B cell (primary cell): ENCODE results near the gene BTN3A1. TPM values are rescaled to one million over a fixed set of nuclear protein-coding genes. Genes with fewer than 3 reads are reported as not detected.

Source experiments
- ATAC-seq: fragments of 200-7000 bp; cut with Tn5 transposase; one replicate; pipeline ENCODE4 v1.10.0; 2021; ENCODE audit warnings: low read depth, mild to moderate bottlenecking, moderate number of reproducible peaks, moderate library complexity
- CTCF ChIA-PET: fragments of 350-600 bp; sonication (Branson Sonifier 250); formaldehyde crosslinking; loops from one replicate; lab custom pipeline; 2021; ENCODE audit warnings: antibody characterized with exemption, inconsistent platforms; lab: Charles Lee
- POLR2A ChIA-PET: fragments of 350-600 bp; sonication (Branson Sonifier 250); formaldehyde crosslinking; loops from one replicate; lab custom pipeline; 2021; ENCODE audit warnings: antibody characterized with exemption; lab: Charles Lee
- DNase-seq: peaks from one replicate; pipeline ENCODE4 v3.0.0; 2013
- H2AFZ ChIP-seq: 2 replicates; pipeline ENCODE4 v1.6.1; 2012; ENCODE audit warnings: mild to moderate bottlenecking, low read depth, low read length; ENCODE audit not compliant: insufficient read depth, poor library complexity, severe bottlenecking
- H3K27ac ChIP-seq, 2 donors: 1 replicate in 1 of 2; 2 replicates in 1 of 2; pipeline ENCODE4 v1.5.1; 2012 to 2013; ENCODE audit warnings: low read length in 2 of 2, mild to moderate bottlenecking in 2 of 2, moderate library complexity in 1 of 2
- H3K27me3 ChIP-seq, 4 experiments: fragments of 200-600 bp in 1 of 4; sonication (generic) in 1 of 4; replicated peaks in 1 of 4; 1 replicate in 2 of 4; 2 replicates in 2 of 4; pipeline versions ENCODE4 v1.6.1 to v1.7.0; 2013 to 2016; ENCODE audit warnings: low read length in 3 of 4, mild to moderate bottlenecking in 2 of 4, mixed read lengths in 1 of 4, moderate library complexity in 1 of 4; ENCODE audit not compliant: insufficient read depth in 4 of 4, control insufficient read depth in 3 of 4; ENCODE audit errors: control extremely low read depth in 1 of 4
- H3K36me3 ChIP-seq, 2 experiments: replicated peaks in 1 of 2; 1 replicate in 1 of 2; 2 replicates in 1 of 2; pipeline versions ENCODE4 v1.6.1 to v1.7.1; 2013; ENCODE audit warnings: low read length in 1 of 2; ENCODE audit not compliant: insufficient read depth in 2 of 2, control insufficient read depth in 1 of 2; ENCODE audit errors: control extremely low read depth in 1 of 2, extremely low read depth in 1 of 2
- H3K4me1 ChIP-seq, 2 donors: fragments of 200-600 bp in 1 of 2; sonication (generic) in 1 of 2; 1 replicate in 1 of 2; 2 replicates in 1 of 2; pipeline versions ENCODE4 v1.5.1 to v1.6.1; 2013 to 2017; ENCODE audit warnings: low read length in 2 of 2; ENCODE audit not compliant: control insufficient read depth in 2 of 2, insufficient read depth in 2 of 2
- H3K4me2 ChIP-seq: replicated peaks from 2 replicates; pipeline ENCODE3; 2012; ENCODE audit warnings: mild to moderate bottlenecking, low read depth, low read length; ENCODE audit not compliant: poor library complexity, severe bottlenecking
- H3K4me3 ChIP-seq, 5 experiments: fragments of 200-600 bp in 1 of 5; sonication (generic) in 1 of 5; 1 replicate in 3 of 5; 2 replicates in 2 of 5; pipeline versions ENCODE4 v1.5.1 to v1.7.0; 2011 to 2016; ENCODE audit warnings: low read length in 4 of 5, mild to moderate bottlenecking in 4 of 5, low read depth in 2 of 5, control low read depth in 1 of 5, moderate library complexity in 1 of 5; ENCODE audit not compliant: insufficient read depth in 1 of 5; ENCODE audit errors: control extremely low read depth in 1 of 5, extremely low read depth in 1 of 5
- H3K79me2 ChIP-seq: fragments of 200-600 bp; sonication (generic); one replicate; pipeline ENCODE4 v1.6.0; 2016; ENCODE audit warnings: low read length; ENCODE audit not compliant: control insufficient read depth, insufficient read depth
- H3K9ac ChIP-seq: fragments of 200-600 bp; sonication (generic); 2 replicates; pipeline ENCODE4 v1.6.1; 2017; ENCODE audit warnings: mild to moderate bottlenecking, low read length, moderate library complexity
- H3K9me3 ChIP-seq, 3 donors: one replicate each; pipeline versions ENCODE4 v1.6.1 to v1.7.1; 2013; ENCODE audit warnings: low read length in 2 of 3; ENCODE audit not compliant: control insufficient read depth in 2 of 3, insufficient read depth in 1 of 3; ENCODE audit errors: control extremely low read depth in 1 of 3
- H4K20me1 ChIP-seq: 2 replicates; pipeline ENCODE4 v1.6.0; 2012; ENCODE audit warnings: mild to moderate bottlenecking, low read length; ENCODE audit not compliant: insufficient read depth, control insufficient read depth, poor library complexity, severe bottlenecking
- H3K27ac Mint-ChIP-seq: one replicate; pipeline ENCODE4 v1.8.0; 2021; ENCODE audit warnings: mixed read lengths
- H3K27me3 Mint-ChIP-seq: one replicate; pipeline ENCODE4 v1.8.0; 2021; ENCODE audit warnings: mixed read lengths
- H3K4me1 Mint-ChIP-seq: one replicate; pipeline ENCODE4 v1.8.0; 2021; ENCODE audit warnings: mixed read lengths
- H3K4me3 Mint-ChIP-seq: one replicate; pipeline ENCODE4 v1.8.0; 2021; ENCODE audit warnings: mixed read lengths
- H3K9me3 Mint-ChIP-seq: one replicate; pipeline ENCODE4 v1.8.0; 2022; ENCODE audit warnings: mixed read lengths; ENCODE audit not compliant: insufficient read depth
- CTCF ChIP-seq: fragments of 200-600 bp; IDR thresholded peaks from one replicate; pipeline ENCODE4 v1.8.0; 2022; ENCODE audit warnings: antibody characterized with exemption, mild to moderate bottlenecking
- EZH2 ChIP-seq: IDR thresholded peaks from 2 replicates; pipeline ENCODE4 v1.6.1; 2012; ENCODE audit warnings: borderline replicate concordance, low read depth, mild to moderate bottlenecking, moderate library complexity, low read length; ENCODE audit not compliant: insufficient read depth, poor library complexity, severe bottlenecking
- WGBS: methylation state at CpG from one replicate; pipeline ENCODE4 v1.1.5; 2013; ENCODE audit warnings: missing lambda C conversion rate; ENCODE audit not compliant: insufficient coverage; 5-methylcytosine and 5-hydroxymethylcytosine counted together
- intact Hi-C: fragments of 100-400 bp; cut with micrococcal nuclease; formaldehyde crosslinking; loops from one replicate; pipeline ENCODE4 v1.10.0; 2022
- polyA plus RNA-seq: library from polyadenylated mRNA; depleted of rRNA; stranded (reverse); fragments of >200 nt; gene quantifications from 2 replicates; pipeline ENCODE4 v1.2.3, GENCODE V29; 2012
- total RNA-seq, 2 donors: library from RNA; stranded (reverse); fragments of 120-200 nt in 1 of 2; gene quantifications; 1 replicate in 1 of 2; 2 replicates in 1 of 2; pipeline versions ENCODE4 v1.2.3 to v1.2.4, GENCODE V29; 2013 to 2022

BTN3A1 gene
- total and polyA plus RNA-seq, 2 donors (not counting 1 experiment from before 2014, with no cell fraction given), result 133 to 175 TPM

- DNase-seq, result peak; percentile 66
- peaks cover 27% of the 10 kb centered on the region for H3K27me3 Mint-ChIP-seq
- H3K9me3 Mint-ChIP-seq, result no peaks in the 10 kb centered on the region
- intact Hi-C loops, result no loop called here
- Histone ChIP-seq H3K4me1 (peaks cover 18 to 30% of the 10 kb centered on the region in 2 donors), H3K79me2 (no peaks in the 10 kb centered on the region), H3K27me3 (peaks cover 0 to 44% (median 17%) of the 10 kb centered on the region in 4 experiments), H3K27ac (no peak overlapping the region), H3K9me3 (no peaks in the 10 kb centered on the region), H3K4me2 (peak overlapping the region; percentile 49), H3K36me3 (no peaks in the 10 kb centered on the region), H3K9ac (no peak overlapping the region), H4K20me1 (no peaks in the 10 kb centered on the region), H2AFZ (no peak overlapping the region), H3K4me3 (no peak overlapping the region)
- no peak for TF ChIP-seq CTCF
- no peak for TF ChIP-seq EZH2
- ATAC-seq, result peak; percentile 60
- CTCF ChIA-PET, result interaction anchor here (1.0 kb wide), 1 partner anchor 237 kb away, joined by 3 read pairs; no protein-coding TSS in a partner anchor
- H3K27ac Mint-ChIP-seq, result no peak overlapping the region
- POLR2A ChIA-PET, result interaction anchor here (0.6 kb wide), 5 partner anchors 27 to 1449 kb away, joined by 3 to 6 read pairs (median 3); a partner anchor contains a TSS
- whole genome bisulfite sequencing, result no CpG with 5 or more reads among the region's 7 CpGs
- H3K4me3 Mint-ChIP-seq, result no peak overlapping the region
- peaks cover 23% of the 10 kb centered on the region for H3K4me1 Mint-ChIP-seq
Measured at GRCh38 chr6:26358511-26358981, 43.5 kb upstream of the BTN3A1 start.

GRCh38 chr6:26359765-26360164, 42.3 kb upstream of the BTN3A1 start:
- Mint-ChIP-seq H3K4me3 (no peak overlapping the region), H3K27ac (no peak overlapping the region), H3K4me1 (peaks cover 23% of the 10 kb centered on the region), H3K27me3 (peaks cover 17% of the 10 kb centered on the region), H3K9me3 (no peaks in the 10 kb centered on the region)
- TF ChIP-seq EZH2 (no peak), CTCF (no peak)
- Histone ChIP-seq H3K79me2 (peaks cover 9% of the 10 kb centered on the region), H3K4me2 (no peak overlapping the region), H3K4me1 (peaks cover 26 to 39% of the 10 kb centered on the region in 2 donors), H3K27ac (no peak overlapping the region), H3K36me3 (no peaks in the 10 kb centered on the region), H3K9me3 (no peaks in the 10 kb centered on the region), H3K9ac (no peak overlapping the region), H4K20me1 (no peaks in the 10 kb centered on the region), H3K27me3 (peaks cover 0 to 35% (median 12%) of the 10 kb centered on the region in 4 experiments), H2AFZ (no peak overlapping the region), H3K4me3 (no peak overlapping the region)
- ChIA-PET CTCF (interaction anchor here (0.6 kb wide), 1 partner anchor 236 kb away, joined by 3 read pairs; no protein-coding TSS in a partner anchor), POLR2A (interaction anchor here (0.6 kb wide), 2 partner anchors 120 to 1438 kb away, joined by 3 to 7 read pairs; no protein-coding TSS in a partner anchor)
- intact Hi-C loops, result no loop called here
- no peak for DNase-seq
- no peak for ATAC-seq
- WGBS, result no CpG with 5 or more reads among the region's 5 CpGs
